Bronchial epithelial cell (primary cell): ENCODE measurements around the gene MED26. TPM values are rescaled to one million over a fixed set of nuclear protein-coding genes. Genes with fewer than 3 reads are reported as not detected.

Experiments
- DNase-seq: peaks from one replicate; pipeline ENCODE4 v3.0.0-alpha.2; 2010; ENCODE audit warnings: low read depth
- FAIRE-seq: peaks from 2 replicates; lab custom pipeline; 2011; peaks lifted over from hg19 to GRCh38; lab: Jason Lieb, UNC
- H3K27me3 ChIP-seq: 2 replicates; pipeline ENCODE4 v1.5.1; 2011; ENCODE audit warnings: low read length; ENCODE audit not compliant: control insufficient read depth, insufficient read depth
- H3K36me3 ChIP-seq: 2 replicates; pipeline ENCODE4 v1.5.1; 2011; ENCODE audit warnings: low read length; ENCODE audit not compliant: control insufficient read depth, insufficient read depth
- H3K4me3 ChIP-seq: 2 replicates; pipeline ENCODE4 v1.5.1; 2011; ENCODE audit warnings: mild to moderate bottlenecking, low read depth, low read length, control low read depth
- total RNA-seq: library from RNA; depleted of rRNA; stranded (reverse); fragments of >200 nt; gene quantifications from 2 replicates; pipeline ENCODE4 v1.2.1, GENCODE V29; 2014
- TF ChIP-seq, protein P1 (sequence below): IDR thresholded peaks from 2 replicates; pipeline ENCODE4 v1.5.1; 2011; ENCODE audit warnings: mild to moderate bottlenecking, moderate library complexity, low read length, control low read depth, inconsistent platforms; ENCODE audit not compliant: insufficient read depth, severe bottlenecking

MED26 gene
- total RNA-seq, 1 donor from 2014 or later = 2.9 TPM

DNA sequence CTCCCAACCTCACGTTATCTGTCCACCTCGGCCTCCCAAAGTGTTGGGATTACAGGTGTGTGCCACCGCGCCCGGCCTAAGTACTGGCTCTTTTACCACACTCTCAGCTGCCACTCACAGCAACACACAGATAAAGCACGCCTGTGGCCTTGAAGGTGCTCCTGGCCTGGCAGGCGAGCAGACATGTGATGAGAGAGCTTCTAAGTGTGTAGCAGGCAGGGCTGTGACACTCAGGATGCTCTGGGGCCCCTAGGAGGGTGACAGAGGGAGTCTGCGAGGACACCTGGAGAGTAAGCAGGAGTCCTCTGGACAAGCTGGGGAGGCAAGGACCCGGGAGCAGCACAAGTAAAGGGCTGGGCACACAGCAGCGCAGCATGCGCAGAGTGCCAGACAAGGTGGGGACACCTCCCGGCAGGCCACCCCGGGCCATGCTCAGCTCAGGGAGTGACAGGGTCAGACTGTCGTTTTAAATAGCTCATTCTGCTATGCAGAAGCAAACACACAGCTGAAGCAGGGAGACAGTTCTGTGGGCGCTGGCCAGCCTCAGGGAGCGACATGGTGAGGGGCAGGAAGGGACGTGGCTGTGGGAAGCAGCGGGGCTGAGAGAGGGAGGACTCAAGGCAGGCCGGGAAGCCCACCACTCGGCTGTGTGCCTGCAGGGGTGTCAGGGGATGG is 26.5 kb downstream of the MED26 start:
- FAIRE-seq = no peak
- Histone ChIP-seq H3K4me3 (no peak overlapping the region), H3K36me3 (peaks cover 3% of the 10 kb centered on the region), H3K27me3 (no peaks in the 10 kb centered on the region)
- no peak for DNase-seq
- TF ChIP-seq, protein P1, sequence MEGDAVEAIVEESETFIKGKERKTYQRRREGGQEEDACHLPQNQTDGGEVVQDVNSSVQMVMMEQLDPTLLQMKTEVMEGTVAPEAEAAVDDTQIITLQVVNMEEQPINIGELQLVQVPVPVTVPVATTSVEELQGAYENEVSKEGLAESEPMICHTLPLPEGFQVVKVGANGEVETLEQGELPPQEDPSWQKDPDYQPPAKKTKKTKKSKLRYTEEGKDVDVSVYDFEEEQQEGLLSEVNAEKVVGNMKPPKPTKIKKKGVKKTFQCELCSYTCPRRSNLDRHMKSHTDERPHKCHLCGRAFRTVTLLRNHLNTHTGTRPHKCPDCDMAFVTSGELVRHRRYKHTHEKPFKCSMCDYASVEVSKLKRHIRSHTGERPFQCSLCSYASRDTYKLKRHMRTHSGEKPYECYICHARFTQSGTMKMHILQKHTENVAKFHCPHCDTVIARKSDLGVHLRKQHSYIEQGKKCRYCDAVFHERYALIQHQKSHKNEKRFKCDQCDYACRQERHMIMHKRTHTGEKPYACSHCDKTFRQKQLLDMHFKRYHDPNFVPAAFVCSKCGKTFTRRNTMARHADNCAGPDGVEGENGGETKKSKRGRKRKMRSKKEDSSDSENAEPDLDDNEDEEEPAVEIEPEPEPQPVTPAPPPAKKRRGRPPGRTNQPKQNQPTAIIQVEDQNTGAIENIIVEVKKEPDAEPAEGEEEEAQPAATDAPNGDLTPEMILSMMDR = no peak

DNA sequence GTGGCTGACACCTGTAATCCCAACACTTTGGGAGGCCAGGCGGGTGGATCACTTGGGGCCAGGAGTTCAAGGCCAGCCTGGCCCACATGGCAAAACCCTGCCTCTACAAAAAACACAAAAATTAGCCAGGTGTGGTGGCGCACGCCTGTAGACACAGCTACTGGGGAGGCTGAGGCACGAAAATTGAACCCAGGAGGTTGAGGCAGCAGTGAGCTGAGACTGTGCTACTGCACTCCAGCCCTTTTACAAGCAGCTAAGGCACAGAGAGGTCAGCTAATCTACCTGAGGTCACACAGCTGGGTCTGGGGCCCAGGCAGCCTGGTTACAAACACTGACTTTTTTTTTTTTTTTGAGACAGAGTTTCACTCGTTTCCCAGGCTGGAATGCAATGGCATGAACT is 27.2 kb downstream of the MED26 start:
- Histone ChIP-seq H3K27me3 (no peaks in the 10 kb centered on the region), H3K36me3 (peaks cover 2% of the 10 kb centered on the region), H3K4me3 (no peak overlapping the region)
- FAIRE-seq (no peak), DNase-seq (no peak)
- TF ChIP-seq, protein P1 = no peak

DNA sequence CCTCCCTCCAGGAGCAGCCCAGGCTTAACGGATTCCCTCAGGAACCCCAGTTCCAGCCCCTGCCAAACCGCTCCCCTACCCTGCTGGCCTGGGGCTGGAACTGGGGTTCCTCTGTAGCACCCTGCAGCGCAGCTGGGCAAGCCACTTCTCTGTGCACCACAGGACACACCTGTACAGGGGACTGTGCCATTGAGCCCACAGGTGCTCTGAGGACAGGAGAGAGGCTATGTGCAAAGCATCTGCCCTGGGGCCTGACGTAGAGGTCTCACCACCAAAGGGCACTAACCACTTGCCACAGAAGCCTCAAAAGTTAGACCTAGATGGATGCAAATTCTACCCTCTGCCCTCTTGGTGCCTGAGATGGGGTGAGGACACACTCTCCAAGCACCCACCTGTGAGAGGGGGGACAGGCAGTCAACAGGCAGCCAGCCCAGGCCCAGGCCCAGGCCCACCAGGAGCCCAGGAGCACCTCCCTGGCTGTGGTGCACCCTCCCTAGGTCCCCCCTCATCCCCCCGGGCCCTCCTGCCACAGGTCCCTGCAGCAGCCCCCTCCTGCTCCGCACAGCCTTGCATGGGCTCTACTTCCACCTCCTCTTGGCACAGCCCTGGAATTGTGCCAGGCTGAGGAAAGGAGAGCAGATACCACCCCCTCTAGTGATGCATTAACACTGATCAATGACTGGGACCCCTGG is 28.2 kb downstream of the MED26 start:
- DNase-seq (no peak), FAIRE-seq (no peak)
- H3K4me3 ChIP-seq = no peak overlapping the region
- TF ChIP-seq, protein P1 = no peak
- H3K36me3 ChIP-seq = no peaks in the 10 kb centered on the region
- H3K27me3 ChIP-seq = no peaks in the 10 kb centered on the region

DNA sequence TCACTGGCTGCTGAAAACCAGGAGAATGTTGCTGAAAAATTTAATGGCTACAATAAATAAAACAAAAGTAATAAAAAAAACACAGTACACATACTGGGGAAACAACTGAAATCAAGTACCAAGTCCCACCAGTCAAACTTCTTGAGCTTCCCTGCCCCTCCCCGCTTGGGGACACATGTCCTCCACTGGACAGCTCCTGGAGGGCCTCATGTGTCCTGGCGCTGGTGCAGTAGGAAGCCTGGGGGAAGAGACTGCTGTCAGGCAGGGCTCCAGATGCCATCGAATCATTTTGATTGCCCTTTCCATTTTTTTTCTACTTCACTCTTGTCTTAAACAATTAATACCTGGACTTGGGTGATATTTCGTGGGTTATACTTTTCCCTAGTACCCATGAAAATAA is 29.2 kb downstream of the MED26 start:
- H3K4me3 ChIP-seq = no peak overlapping the region
- TF ChIP-seq, protein P1 = no peak
- H3K36me3 ChIP-seq = no peaks in the 10 kb centered on the region
- FAIRE-seq (no peak), DNase-seq (no peak)
- H3K27me3 ChIP-seq = no peaks in the 10 kb centered on the region

DNA sequence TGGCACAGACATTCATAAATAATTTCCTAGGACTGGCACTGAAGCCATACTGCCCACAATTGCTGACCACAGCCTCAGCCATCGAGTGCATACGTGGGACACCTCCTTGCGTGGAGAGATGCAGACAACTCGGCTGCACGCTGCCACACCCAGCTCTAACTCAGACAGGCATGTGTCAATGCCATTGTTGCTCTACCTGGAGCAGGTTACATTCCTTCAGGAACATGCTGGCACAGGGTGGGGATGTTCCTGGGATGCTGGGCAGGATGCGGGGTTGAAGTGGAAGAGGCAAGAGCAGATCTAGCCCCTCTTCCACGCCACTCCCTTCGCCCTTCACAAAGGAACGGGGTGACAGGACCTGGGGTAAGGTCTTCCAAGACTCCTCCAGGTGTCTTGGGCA is 31.6 kb downstream of the MED26 start:
- FAIRE-seq (no peak), DNase-seq (no peak)
- Histone ChIP-seq H3K4me3 (no peak overlapping the region), H3K27me3 (no peaks in the 10 kb centered on the region), H3K36me3 (no peaks in the 10 kb centered on the region)
- TF ChIP-seq, protein P1 = no peak
